Forelimb muscle (tissue), 1 donor: Measurements from ENCODE around the gene LENG8. TPM values are rescaled to one million over a fixed set of nuclear protein-coding genes. Genes with fewer than 3 reads are reported as not detected.
A peak's percentile ranks its signal among the peaks of the same experiment; 100 is the strongest.

Experiments used
- DNase-seq: peaks from one replicate; pipeline ENCODE4 v3.0.0-alpha.2; 2013; ENCODE audit warnings: low read depth
- polyA plus RNA-seq: library from polyadenylated mRNA; unstranded; fragments of 120-200 nt; gene quantifications from one replicate; pipeline ENCODE4 v1.2.1, GENCODE V29; 2013; ENCODE audit not compliant: insufficient read length

The LENG8 gene
- 120 TPM for polyA plus RNA-seq

DNA sequence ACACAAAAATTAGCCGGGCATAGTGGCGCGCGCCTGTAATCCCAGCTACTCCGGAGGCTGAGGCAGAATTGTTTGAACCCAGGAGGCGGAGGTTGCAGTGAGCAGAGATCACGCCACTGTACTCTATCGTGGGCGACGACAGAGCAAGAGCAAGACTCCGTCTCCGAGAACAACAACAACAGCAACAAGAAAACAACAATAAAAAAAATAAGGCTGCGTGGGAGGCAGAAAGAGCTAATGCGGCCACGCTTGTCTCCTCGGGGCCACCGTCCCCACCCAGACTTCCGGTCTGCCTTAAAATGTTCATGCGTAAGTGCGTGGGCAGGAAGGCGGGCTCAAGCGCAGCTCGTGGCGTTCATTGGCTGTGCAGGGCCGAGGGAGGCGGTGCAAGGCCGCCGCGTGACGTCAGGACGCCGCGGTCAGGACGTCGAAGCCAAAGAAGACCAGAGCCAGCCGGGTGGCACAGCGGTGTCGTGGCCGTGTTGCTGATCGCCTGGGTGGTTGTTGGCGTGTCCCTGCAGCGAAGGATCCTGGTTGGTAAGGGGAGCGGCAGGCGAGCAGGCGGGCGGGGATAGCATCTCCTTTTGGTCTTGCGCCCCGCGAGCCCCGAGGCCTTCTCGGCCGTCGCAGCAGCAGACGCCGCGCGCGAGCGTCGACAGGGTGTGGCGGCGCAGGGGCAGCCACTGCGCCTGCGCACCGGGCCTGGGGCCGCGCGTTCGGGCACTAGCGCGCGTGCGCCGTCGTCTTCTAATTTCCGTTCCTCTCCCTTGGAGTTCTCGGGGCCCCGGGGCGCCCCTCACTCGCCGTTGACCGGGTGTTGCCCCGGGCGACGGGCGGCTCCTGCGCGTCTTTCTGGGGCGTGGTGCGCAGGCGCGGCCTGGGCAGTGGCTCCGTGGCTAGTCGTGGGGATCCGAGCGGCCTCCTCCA is at the start of gene LENG8:
TSS of gene LENG8 (plus strand) at position 426 of the 927 bp plus-strand sequence. CDS start 2,146 bp downstream, outside the sequence.
- peak; percentile 93 for DNase-seq

DNA sequence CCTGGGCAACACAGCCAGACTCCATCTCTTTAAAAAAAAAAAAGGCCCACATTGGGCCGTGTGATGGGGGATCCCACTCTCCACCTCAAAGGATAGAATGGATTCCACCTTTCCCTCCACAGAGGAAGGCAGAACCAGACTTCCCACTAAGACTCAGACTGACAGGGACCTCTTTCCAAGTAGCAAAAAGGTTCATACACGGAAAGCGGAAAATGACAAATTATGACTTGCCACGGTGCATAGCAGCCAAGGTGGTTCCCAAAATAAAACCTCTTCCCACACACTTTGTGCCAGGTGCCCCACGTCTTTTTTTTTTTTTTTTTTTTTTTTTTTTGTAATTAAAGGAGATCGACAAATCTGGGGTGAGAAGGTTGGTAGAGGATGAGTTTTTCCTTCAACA is 48.1 kb upstream of the LENG8 start:
- no peak for DNase-seq

DNA sequence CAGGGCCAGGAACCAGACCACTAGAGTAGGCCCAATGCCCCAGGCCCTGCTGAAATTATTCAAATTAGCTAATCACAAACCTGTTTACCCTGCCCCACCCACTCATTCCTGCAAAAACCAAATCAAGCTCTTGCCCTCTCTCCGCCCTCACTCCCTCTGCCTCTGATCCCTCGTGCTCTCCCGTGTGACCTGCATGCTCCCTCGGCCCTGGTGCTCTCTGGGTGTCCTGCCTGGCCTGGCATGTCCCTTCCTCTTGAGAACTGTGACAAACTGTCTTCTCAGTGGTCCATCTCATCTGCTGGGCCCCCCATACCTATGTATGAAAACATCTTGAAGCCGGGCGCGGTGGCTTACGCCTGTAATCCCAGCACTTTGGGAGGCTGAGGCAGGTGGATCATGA is 45.9 kb upstream of the LENG8 start:
- DNase-seq = no peak

DNA sequence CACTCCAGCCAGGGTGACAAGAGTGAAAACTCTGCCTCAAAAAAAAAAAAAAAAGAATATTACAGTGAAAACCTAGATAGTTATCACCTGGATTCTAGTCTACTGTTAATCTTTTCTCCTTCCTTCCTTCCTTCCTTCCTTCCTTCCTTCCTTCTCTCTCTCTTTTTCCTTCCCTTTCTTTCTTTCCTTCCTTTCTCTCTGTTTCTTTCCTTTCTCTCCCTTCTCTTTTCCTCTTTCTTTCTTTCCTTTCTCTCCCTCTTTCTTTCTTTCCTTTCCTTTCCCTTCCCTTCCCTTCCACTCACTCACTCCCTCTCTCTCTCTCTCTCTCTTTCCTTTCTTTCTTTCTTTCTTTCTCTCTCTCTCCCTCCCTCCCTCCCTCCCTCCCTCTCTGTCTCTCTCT is 43.4 kb upstream of the LENG8 start:
- no peak for DNase-seq

DNA sequence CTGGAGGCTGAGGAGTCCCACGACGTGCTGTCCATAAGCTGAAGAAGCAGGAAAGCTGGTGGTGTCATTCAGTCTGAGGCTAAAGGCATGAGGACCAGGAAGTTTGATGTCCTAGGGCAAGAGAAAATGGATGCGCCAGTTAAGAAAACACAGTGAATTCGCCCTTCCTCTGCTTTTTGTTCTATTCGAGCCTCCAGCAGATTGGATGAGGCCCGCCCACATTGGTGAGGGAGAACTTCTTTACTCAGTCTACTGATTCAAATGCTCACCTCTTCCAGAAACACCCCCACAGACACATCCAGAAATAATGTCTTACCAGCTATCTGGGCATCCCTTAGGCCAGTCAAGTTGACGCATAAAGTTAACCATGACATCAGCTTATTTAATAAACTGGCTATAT is 41.2 kb upstream of the LENG8 start:
- DNase-seq = no peak

DNA sequence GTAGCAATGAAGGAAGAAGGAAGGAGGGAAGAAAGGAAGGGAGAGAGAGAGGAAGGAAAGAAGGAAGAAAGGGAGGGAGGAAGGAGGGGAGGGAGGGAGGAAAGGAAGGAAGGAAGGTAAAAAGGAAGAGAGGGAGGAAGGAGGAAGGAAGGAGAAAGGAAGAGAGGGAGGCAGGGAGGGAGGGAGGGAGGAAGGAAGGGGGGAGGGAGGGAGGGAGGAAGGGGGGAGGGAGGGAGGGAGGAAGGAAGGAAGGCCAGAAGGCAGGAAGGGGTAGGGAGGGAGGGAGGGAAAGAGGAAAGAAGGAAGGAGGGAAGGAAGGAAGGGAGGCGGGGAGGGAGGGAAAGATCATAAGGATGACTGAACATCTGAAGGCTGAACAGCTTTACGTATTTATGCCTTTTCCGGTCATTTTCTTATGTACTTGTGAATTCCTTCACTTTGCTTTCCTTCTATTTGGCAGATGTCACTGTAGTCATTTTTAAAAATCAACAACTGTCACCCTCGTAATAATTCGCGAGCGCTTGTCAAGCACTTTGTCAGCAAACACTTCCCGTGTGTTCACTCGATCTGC is 40.5 kb upstream of the LENG8 start:
- no peak for DNase-seq

DNA sequence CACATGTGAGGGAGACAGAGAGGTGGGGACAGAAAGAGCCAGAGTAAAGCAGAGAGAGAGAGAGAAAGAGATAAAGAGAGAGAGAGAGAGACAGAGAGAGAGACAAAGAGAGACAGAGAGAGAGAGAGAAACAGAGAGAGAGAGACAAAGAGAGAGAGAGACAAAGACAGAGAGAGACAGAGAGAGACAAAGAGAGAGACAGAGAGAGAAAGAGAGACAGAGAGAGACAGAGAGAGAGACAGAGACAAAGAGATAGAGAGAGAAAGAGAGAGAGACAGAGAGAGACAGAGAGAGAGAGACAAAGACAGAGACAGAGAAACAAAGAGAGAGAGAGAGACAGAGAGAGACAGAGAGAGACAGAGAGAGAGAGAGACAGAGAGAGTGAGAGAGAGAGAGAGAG is 38.0 kb upstream of the LENG8 start:
- DNase-seq = no peak

DNA sequence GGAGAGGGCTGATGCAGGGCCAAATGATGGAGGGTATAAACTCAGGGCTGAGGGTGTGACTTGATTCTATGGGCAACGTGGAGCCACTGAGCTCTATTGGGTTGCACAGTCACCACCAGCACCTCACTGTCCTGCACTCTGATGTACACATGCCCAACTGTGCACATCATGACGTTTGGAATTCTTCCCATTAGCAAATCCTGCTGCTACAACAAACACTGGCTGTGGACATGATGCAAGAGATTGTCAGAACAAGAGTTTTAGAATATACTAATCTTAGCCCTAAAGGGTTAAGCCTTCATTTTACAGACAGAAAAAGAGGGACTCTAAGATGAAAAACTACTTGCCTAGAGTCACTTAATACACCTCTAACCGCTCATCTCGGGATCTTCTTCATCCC is 36.1 kb upstream of the LENG8 start:
- no peak for DNase-seq

DNA sequence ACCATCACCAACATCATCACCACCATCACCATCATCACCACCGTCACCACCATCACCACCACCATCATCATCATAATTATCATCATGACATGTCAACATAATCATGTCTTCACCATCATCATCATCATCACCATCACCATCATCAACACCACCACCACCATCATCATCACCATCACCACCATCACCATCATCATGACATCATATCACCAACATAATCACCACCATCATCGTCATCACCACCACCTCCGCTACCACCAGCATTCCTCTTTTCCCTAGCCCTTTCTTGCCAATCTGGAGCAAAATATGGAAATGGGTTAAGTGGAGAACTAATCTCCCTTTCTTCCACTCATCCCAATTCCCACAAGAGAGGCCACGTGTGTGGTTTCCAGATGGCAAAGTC is 34.8 kb upstream of the LENG8 start:
- no peak for DNase-seq

DNA sequence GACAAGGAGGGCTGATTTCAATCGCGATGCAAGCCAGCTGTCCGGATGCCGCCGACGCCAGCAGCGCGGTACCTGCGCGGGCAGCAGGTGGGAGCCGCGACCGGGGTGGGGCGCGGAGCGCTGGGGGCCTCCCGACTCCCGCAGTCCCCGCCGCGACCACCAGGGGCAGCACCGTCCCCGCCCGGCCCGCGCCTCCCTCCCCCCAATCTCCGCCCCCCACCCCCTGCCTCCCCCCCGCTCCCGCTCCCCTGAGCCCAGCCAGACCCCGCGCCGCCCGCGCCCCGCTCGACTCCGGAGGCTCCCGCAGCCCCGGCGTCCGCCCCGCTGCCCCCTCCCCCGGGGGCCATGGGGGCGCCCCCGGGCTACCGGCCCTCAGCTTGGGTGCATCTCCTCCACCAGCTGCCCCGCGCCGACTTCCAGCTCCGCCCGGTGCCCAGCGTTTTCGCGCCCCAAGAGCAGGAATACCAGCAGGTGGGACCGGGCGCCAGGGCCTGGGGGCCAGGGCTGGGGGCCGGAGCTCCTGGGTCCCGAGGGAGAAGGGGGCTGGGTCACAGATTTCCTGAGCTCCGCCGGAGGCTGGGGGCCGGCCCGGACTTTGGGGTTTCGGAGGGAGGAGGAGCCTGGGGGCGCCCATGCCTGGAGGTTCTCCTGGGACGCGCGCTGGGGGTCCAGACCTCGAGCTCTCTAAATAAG is 33.6 kb upstream of the LENG8 start, which contains the start of gene TTYH1:
TSS of gene TTYH1 (plus strand) at position 257 of the 693 bp plus-strand sequence. CDS start at position 346, 89 bp downstream.
- no peak for DNase-seq

DNA sequence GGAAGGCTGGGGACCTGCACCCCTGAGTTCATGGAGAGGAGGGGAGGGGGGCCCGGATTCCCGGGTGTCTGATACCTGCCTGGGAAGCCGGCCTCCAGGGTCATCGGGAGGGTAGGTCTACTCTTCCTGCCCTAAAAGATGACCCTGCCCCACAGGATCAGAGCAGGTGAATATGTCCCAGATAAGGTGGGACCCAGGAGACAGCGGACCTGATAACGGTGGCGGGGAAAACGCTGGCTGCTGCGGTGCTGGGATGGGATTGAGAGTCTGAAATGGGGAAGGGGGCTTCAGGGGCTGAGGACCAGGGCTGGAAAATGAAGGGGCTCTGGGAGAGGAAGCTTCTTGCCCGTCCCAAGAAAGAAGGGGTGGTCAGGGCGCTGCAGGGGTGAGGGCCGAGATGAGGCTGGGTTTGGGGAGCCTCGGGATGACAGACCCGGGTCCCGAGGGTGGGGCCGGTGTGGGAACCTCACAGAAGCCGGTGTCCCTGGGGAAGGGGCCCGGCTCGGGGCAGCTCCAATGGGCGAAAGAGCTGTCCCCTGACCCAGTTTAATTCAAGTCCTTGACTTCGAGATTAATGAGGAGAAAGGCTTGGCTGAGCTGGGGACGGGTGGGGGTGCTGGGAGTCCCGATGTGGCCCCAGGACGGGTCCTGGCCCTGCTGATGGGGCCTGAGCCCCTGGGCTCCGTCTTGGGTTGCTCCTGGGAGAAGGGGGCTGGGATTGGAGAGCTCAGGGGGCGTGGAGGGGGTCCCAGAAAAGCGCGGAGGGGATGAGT is 32.9 kb upstream of the LENG8 start:
- DNase-seq = no peak

DNA sequence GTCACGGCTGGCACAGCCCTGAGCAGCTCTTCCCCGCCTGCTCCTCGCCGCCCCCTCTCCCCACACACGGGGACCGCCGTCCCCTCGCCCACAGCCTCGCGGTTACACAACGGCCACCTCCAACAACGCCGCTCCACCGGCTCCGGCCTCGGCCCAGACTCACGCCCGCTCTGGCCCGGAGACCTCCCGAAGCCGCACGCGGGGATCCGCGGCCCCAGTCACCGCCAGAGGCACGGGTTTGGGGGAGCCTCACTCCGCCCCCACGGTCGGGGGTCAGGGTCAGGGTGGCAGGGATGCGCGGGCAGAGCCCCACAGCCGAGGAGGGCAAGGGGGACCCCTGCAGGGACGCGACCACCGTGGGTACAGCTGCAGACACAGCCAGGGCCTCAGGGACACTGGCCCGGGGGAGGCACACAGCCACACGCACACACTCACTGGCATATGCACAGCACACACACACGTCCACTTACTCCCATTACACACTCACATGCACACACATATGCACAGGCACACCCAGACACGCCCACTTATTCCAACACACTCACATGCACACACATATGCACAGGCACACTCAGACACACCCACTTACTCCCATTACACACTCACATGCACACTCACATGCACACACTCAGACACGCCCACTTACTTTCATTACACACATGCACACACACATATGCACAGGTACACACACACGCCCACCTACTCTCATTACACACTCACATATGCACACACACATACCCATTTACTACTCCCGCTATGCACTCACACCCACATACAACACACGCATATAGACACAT is 32.1 kb upstream of the LENG8 start:
- DNase-seq = no peak

DNA sequence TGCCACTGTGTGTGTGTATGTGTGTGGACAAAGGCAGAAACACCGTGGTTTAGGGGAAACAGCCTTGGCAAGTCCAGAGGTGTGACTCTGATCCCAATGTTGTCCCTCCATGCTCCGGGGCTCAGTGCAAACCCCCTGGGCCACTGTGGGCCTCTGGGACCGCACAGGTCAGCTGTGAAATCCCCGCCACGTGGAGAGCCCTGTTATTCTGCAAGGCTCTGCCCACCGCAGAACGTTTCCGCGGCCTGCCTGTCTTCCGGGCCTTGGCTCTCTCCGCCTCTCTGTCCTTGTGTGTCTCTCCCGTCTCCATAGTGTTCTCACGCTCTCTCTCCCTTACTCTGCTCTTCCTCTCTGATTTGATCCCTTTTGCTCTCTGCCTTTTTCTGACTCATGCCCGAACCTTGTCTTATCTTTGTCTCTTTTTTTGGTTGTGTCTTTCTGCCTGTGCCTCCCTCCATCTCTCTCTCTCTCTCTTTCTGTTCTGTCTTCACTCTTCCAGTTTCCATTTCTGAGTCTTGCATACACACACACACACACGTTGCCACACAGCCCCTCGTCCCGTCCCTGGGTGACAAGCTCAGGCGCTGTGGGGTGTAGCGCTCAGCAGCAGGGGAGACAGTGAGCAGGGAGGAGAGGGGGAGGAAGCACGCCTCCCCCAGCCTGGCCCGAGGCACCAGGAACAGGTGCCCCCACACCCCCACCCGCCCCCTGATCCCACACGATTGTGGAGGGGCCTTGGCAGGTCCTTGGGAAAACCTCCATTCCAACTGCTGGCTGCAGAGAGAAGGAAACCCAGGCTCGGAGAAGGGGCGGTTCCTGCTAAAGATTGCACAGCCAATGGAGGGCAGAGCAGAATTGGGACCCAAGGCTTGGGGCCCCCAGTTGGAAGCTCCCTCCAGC is 30.7 kb upstream of the LENG8 start:
- DNase-seq = no peak

DNA sequence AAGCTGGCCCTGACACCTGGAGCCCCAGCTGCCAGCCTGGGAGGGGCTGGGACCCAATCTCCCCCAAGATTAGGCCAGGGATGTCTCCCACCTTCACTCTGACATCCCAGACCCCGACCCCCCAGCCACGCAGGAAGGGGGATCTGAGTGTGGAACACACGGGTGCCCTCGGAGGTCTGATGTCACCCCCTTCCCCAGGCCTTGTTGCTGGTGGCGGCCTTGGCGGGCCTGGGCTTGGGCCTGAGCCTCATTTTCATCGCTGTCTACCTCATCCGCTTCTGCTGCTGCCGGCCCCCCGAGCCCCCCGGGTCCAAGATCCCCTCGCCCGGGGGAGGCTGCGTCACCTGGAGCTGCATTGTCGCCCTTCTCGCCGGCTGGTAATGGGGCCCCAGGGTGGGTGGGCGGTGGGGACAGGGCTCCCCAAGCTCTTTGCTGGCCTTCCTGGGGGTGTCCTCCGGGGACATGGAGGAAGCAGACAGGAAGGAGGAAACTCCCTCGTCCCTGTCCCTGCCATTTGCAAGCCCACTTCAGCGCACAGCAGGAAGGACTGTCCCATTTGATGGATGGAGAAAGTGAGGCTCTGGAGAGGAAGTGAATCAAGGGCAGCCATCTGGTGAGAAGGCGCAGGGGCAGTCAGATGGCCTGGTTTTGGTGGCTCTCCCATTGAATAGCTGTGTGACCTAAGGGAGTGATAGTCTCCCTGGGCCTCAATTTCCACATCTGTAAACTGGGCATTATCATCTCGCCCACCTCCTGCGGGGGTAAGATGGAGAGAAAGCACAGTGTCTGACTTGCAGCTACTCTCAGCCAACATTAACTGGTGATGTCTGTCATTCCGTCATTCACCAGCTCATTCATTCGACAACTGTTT is 29.8 kb upstream of the LENG8 start:
- DNase-seq = no peak

DNA sequence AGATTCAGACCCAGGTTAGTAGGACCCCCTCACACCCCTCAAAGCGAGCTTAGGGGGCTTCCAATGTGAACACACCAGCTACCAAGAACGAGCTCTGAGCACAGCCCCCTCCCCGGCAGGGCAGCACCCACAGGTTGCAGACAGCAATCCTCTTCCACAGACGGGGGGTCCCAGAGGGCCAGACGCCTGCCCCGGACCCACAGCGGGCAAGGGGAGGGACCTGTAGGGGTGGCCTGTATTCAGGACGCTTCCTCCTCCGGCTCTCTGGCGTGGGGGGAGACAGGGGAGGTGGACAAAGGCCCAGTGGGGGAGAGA is 29.0 kb upstream of the LENG8 start:
- no peak for DNase-seq

DNA sequence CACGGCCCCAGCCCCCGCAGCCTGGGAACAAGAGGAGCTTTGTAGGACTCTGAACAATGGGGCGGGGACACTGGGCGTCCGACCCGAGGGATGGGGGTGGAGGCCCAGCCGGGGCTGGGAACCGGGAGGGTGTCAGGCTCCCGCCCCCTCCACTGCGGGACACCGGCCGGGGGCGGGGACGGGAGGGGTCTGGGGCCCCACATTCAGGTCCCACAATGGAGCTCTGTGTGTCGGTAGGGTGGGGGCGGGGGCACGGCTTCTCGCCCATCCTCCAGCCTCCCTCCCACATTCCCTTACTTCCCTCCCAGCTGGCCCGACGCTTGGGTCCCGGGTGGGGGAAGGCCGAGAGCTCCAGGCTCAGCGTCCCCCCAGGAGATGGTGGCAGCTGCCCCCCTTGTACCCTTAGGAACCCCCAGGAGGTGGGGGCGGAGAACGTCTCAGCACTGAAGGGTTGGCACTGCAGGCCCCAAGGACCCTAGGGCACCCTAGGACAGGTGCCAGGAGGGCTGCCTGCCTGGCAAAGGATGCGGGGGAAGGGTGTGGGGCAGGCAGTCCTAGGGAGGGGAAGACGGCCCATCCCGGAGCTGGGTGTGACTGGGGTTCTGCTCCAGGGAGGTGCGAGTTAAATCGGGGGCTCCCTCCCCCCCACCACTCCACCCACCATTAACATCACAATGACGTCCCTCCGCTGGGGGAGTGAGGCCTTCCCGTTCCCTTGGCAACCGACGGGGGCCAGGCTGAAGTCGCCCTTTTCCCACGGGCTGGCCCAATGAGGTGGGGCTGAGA is 28.4 kb upstream of the LENG8 start:
- no peak for DNase-seq

DNA sequence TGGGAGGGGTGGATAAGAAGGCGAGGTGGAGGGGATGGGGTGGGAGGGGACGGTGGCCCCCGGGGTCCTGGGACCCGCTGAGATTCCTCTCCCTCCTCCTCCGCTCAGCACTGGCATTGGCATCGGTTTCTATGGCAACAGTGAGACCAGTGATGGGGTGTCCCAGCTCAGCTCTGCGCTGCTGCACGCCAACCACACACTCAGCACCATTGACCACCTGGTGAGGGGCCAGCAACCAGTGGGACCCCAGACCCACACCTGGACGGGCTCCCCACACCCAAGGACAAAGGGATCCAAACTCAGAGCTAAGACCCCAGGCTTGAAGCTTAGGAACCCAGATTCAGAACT is 27.9 kb upstream of the LENG8 start:
- DNase-seq = no peak

DNA sequence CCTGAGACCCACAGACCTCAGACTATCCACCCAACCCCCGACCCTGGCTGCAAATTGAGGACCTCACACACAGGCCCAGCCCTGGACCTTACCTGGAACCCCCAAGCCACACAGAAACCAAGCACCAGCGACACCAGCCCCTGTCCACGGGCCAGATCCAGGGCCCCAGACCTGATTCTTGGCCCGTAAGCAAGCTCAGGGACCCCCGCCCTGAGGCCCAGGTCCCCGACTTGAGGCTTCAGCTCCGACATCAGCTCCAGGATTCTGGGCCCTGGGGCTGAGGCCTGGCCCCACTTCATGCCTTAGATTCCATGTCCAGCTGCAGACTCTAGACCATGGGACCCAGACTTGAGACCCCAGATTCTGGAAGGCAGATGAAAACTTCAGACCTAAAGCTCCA is 27.5 kb upstream of the LENG8 start:
- no peak for DNase-seq
